Measurements from ENCODE around the gene SLN.
A peak's percentile ranks its signal among the peaks of the same experiment; 100 is the strongest.

The SLN gene

GRCh38 chr11:107702723-107703122, 9.1 kb downstream of the SLN start:
- H3K9me3 ChIP-seq (ENCODE audit: control insufficient read depth, insufficient read depth, low read length) = no peaks in the 10 kb centered on the region
- peaks cover 28% of the 10 kb centered on the region for H3K4me1 ChIP-seq (ENCODE audit: control insufficient read depth, insufficient read depth, low read length)
- H3K4me3 ChIP-seq (ENCODE audit: low read depth, low read length) = no peak overlapping the region
- no peak overlapping the region for H3K27ac ChIP-seq (ENCODE audit: low read depth, low read length)
- no peaks in the 10 kb centered on the region for H3K36me3 ChIP-seq (ENCODE audit: control insufficient read depth, insufficient read depth, low read length)
- no peak overlapping the region for H3K9ac ChIP-seq (ENCODE audit: low read depth, low read length)
- H3K27me3 ChIP-seq (ENCODE audit: control insufficient read depth, insufficient read depth, low read length) = no peaks in the 10 kb centered on the region; the same call in 1 of the 2 replicates

- H3K36me3 ChIP-seq (ENCODE audit: control insufficient read depth, insufficient read depth, low read length) = no peaks in the 10 kb centered on the region
- no peak overlapping the region for H3K9ac ChIP-seq (ENCODE audit: low read depth, low read length)
- H3K4me3 ChIP-seq (ENCODE audit: low read depth, low read length) = no peak overlapping the region
- H3K27me3 ChIP-seq (ENCODE audit: control insufficient read depth, insufficient read depth, low read length) = no peaks in the 10 kb centered on the region; the same call in 1 of the 2 replicates
- H3K4me1 ChIP-seq (ENCODE audit: control insufficient read depth, insufficient read depth, low read length) = peaks cover 22% of the 10 kb centered on the region
- H3K27ac ChIP-seq (ENCODE audit: low read depth, low read length) = no peak overlapping the region
- no peaks in the 10 kb centered on the region for H3K9me3 ChIP-seq (ENCODE audit: control insufficient read depth, insufficient read depth, low read length)
Observed at GRCh38 chr11:107702109-107702660, 9.7 kb downstream of the SLN start.

GRCh38 chr11:107699371-107700285, 12.2 kb downstream of the SLN start:
- H3K27me3 ChIP-seq (ENCODE audit: control insufficient read depth, insufficient read depth, low read length) = no peaks in the 10 kb centered on the region
- H3K9ac ChIP-seq (ENCODE audit: low read depth, low read length) = no peak overlapping the region
- peaks cover 20% of the 10 kb centered on the region for H3K4me1 ChIP-seq (ENCODE audit: control insufficient read depth, insufficient read depth, low read length)
- no peak overlapping the region for H3K4me3 ChIP-seq (ENCODE audit: low read depth, low read length)
- no peaks in the 10 kb centered on the region for H3K36me3 ChIP-seq (ENCODE audit: control insufficient read depth, insufficient read depth, low read length)
- no peaks in the 10 kb centered on the region for H3K9me3 ChIP-seq (ENCODE audit: control insufficient read depth, insufficient read depth, low read length)
- no peak overlapping the region for H3K27ac ChIP-seq (ENCODE audit: low read depth, low read length)

- Histone ChIP-seq H3K9ac (ENCODE audit: low read depth, low read length) (no peak overlapping the region), H3K4me3 (ENCODE audit: low read depth, low read length) (no peak overlapping the region), H3K36me3 (ENCODE audit: control insufficient read depth, insufficient read depth, low read length) (no peaks in the 10 kb centered on the region), H3K9me3 (ENCODE audit: control insufficient read depth, insufficient read depth, low read length) (no peaks in the 10 kb centered on the region), H3K27ac (ENCODE audit: low read depth, low read length) (no peak overlapping the region), H3K27me3 (ENCODE audit: control insufficient read depth, insufficient read depth, low read length) (no peaks in the 10 kb centered on the region), H3K4me1 (ENCODE audit: control insufficient read depth, insufficient read depth, low read length) (peaks cover 20% of the 10 kb centered on the region)
Observed at GRCh38 chr11:107697291-107697690, 14.6 kb downstream of the SLN start.

- H3K36me3 ChIP-seq (ENCODE audit: control insufficient read depth, insufficient read depth, low read length) = no peaks in the 10 kb centered on the region
- peak overlapping the region; percentile 32 for H3K27ac ChIP-seq (ENCODE audit: low read depth, low read length)
- H3K9ac ChIP-seq (ENCODE audit: low read depth, low read length) = no peak overlapping the region
- no peaks in the 10 kb centered on the region for H3K9me3 ChIP-seq (ENCODE audit: control insufficient read depth, insufficient read depth, low read length)
- H3K27me3 ChIP-seq (ENCODE audit: control insufficient read depth, insufficient read depth, low read length) = no peaks in the 10 kb centered on the region
- H3K4me3 ChIP-seq (ENCODE audit: low read depth, low read length) = no peak overlapping the region
- H3K4me1 ChIP-seq (ENCODE audit: control insufficient read depth, insufficient read depth, low read length) = peaks cover 19% of the 10 kb centered on the region
Observed at GRCh38 chr11:107696140-107696539, 15.7 kb downstream of the SLN start.

- peak overlapping the region; percentile 32 for H3K27ac ChIP-seq (ENCODE audit: low read depth, low read length)
Observed at GRCh38 chr11:107695446-107695845, 16.4 kb downstream of the SLN start.

GRCh38 chr11:107691000-107691750, 20.7 kb downstream of the SLN start:
- Histone ChIP-seq H3K4me3 (ENCODE audit: low read depth, low read length) (no peak overlapping the region), H3K9me3 (ENCODE audit: control insufficient read depth, insufficient read depth, low read length) (no peaks in the 10 kb centered on the region), H3K27ac (ENCODE audit: low read depth, low read length) (no peak overlapping the region), H3K4me1 (ENCODE audit: control insufficient read depth, insufficient read depth, low read length) (peaks cover 8% of the 10 kb centered on the region), H3K36me3 (ENCODE audit: control insufficient read depth, insufficient read depth, low read length) (no peaks in the 10 kb centered on the region), H3K27me3 (ENCODE audit: control insufficient read depth, insufficient read depth, low read length) (no peaks in the 10 kb centered on the region), H3K9ac (ENCODE audit: low read depth, low read length) (no peak overlapping the region)

More at GRCh38 chr11:107695446-107695845, 16.4 kb downstream of the SLN start:
- no peaks in the 10 kb centered on the region for H3K36me3 ChIP-seq (ENCODE audit: control insufficient read depth, insufficient read depth, low read length)
- no peak overlapping the region for H3K4me3 ChIP-seq (ENCODE audit: low read depth, low read length)
- peaks cover 12% of the 10 kb centered on the region for H3K4me1 ChIP-seq (ENCODE audit: control insufficient read depth, insufficient read depth, low read length)
- no peaks in the 10 kb centered on the region for H3K27me3 ChIP-seq (ENCODE audit: control insufficient read depth, insufficient read depth, low read length)
- H3K9me3 ChIP-seq (ENCODE audit: control insufficient read depth, insufficient read depth, low read length) = no peaks in the 10 kb centered on the region
- no peak overlapping the region for H3K9ac ChIP-seq (ENCODE audit: low read depth, low read length)

GRCh38 chr11:107689317-107690202, 22.3 kb downstream of the SLN start:
- Histone ChIP-seq H3K36me3 (ENCODE audit: control insufficient read depth, insufficient read depth, low read length) (no peaks in the 10 kb centered on the region), H3K4me1 (ENCODE audit: control insufficient read depth, insufficient read depth, low read length) (no peaks in the 10 kb centered on the region), H3K27me3 (ENCODE audit: control insufficient read depth, insufficient read depth, low read length) (no peaks in the 10 kb centered on the region), H3K9me3 (ENCODE audit: control insufficient read depth, insufficient read depth, low read length) (no peaks in the 10 kb centered on the region), H3K4me3 (ENCODE audit: low read depth, low read length) (no peak overlapping the region), H3K27ac (ENCODE audit: low read depth, low read length) (no peak overlapping the region), H3K9ac (ENCODE audit: low read depth, low read length) (no peak overlapping the region)

GRCh38 chr11:107688322-107688918, 23.4 kb downstream of the SLN start:
- Histone ChIP-seq H3K36me3 (ENCODE audit: control insufficient read depth, insufficient read depth, low read length) (no peaks in the 10 kb centered on the region), H3K27me3 (ENCODE audit: control insufficient read depth, insufficient read depth, low read length) (no peaks in the 10 kb centered on the region), H3K9me3 (ENCODE audit: control insufficient read depth, insufficient read depth, low read length) (no peaks in the 10 kb centered on the region), H3K27ac (ENCODE audit: low read depth, low read length) (no peak overlapping the region), H3K4me1 (ENCODE audit: control insufficient read depth, insufficient read depth, low read length) (no peaks in the 10 kb centered on the region), H3K4me3 (ENCODE audit: low read depth, low read length) (no peak overlapping the region), H3K9ac (ENCODE audit: low read depth, low read length) (no peak overlapping the region)

- H3K27ac ChIP-seq (ENCODE audit: low read depth, low read length) = no peak overlapping the region
- H3K9me3 ChIP-seq (ENCODE audit: control insufficient read depth, insufficient read depth, low read length) = no peaks in the 10 kb centered on the region
- no peak overlapping the region for H3K4me3 ChIP-seq (ENCODE audit: low read depth, low read length)
Observed at GRCh38 chr11:107683807-107684206, 28.0 kb downstream of the SLN start.

More at GRCh38 chr11:107683807-107684206, 28.0 kb downstream of the SLN start:
- Histone ChIP-seq H3K27me3 (ENCODE audit: control insufficient read depth, insufficient read depth, low read length) (no peaks in the 10 kb centered on the region), H3K36me3 (ENCODE audit: control insufficient read depth, insufficient read depth, low read length) (no peaks in the 10 kb centered on the region), H3K9ac (ENCODE audit: low read depth, low read length) (no peak overlapping the region), H3K4me1 (ENCODE audit: control insufficient read depth, insufficient read depth, low read length) (no peaks in the 10 kb centered on the region)
